ENCODE data around the gene MIP.

MIP gene

DNA sequence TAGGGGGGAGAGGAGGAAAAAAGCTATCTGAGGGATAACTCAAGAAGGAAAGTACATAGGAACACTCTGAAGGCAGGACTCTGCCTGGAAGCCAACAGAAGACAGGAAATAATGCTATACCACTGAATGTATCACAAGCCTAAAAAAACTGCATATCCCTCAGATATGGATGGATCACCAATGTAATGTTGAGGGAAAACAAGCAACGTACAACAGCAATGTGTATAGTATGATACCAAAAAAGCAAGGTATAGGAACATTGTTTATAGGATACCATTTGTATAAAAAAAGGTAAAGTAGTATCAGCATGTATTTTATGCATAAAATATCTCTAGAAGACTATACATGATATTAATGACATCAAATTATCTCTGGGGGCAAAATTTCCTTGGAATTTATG is 30.1 kb upstream of the MIP start:
- H2AFZ ChIP-seq (ENCODE audit: low read length) = no peak overlapping the region

DNA sequence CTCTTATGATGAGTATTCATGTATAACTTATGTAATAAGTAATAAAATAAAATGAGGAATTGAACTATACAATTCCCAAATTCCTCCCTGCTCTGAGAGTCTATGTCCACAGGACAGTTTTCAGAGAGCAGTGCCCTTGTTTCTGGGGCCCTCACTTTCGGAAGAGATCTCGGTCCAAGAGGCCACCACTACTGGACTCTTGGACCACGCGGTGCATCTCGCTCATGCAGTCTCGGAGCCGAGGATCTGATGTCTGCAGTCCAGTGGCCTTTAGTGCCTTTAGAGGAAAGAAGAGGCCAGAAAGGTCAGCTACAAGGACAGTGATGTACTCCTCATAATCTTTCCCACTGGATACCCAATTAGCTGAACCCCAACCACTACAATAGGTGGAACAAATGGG is 25.2 kb upstream of the MIP start:
- Histone ChIP-seq H3K9me3 (ENCODE audit: insufficient read depth, low read depth, low read length) (no peaks in the 10 kb centered on the region), H3K9me2 (replicated peaks; ENCODE audit: low read depth, low read length) (no peaks in the 10 kb centered on the region), H3K4me3 (ENCODE audit: low read length, poor library complexity, severe bottlenecking) (no peak overlapping the region), H3K4me2 (ENCODE audit: low read depth, low read length, poor library complexity, severe bottlenecking) (no peak overlapping the region), H3F3A (ENCODE audit: low read depth) (no peaks in the 10 kb centered on the region), H4K20me1 (ENCODE audit: insufficient read depth, low read length, poor library complexity, severe bottlenecking) (no peaks in the 10 kb centered on the region), H3K27me3 (ENCODE audit: insufficient read depth, low read length, poor library complexity, severe bottlenecking) (no peaks in the 10 kb centered on the region), H3K79me2 (ENCODE audit: insufficient read depth, low read length) (no peaks in the 10 kb centered on the region), H2AFZ (ENCODE audit: low read length) (no peak overlapping the region), H3K36me3 (ENCODE audit: insufficient read depth, low read length) (no peaks in the 10 kb centered on the region), H3K4me1 (ENCODE audit: insufficient read depth, low read length, poor library complexity, severe bottlenecking) (no peaks in the 10 kb centered on the region), H3K9ac (ENCODE audit: low read depth, low read length, poor library complexity, severe bottlenecking) (no peak overlapping the region)
- TF ChIP-seq EZH2phosphoT487 (IDR thresholded peaks at IDR 0.05; ENCODE audit: borderline replicate concordance) = no peak
- TF ChIP-seq, protein P1, sequence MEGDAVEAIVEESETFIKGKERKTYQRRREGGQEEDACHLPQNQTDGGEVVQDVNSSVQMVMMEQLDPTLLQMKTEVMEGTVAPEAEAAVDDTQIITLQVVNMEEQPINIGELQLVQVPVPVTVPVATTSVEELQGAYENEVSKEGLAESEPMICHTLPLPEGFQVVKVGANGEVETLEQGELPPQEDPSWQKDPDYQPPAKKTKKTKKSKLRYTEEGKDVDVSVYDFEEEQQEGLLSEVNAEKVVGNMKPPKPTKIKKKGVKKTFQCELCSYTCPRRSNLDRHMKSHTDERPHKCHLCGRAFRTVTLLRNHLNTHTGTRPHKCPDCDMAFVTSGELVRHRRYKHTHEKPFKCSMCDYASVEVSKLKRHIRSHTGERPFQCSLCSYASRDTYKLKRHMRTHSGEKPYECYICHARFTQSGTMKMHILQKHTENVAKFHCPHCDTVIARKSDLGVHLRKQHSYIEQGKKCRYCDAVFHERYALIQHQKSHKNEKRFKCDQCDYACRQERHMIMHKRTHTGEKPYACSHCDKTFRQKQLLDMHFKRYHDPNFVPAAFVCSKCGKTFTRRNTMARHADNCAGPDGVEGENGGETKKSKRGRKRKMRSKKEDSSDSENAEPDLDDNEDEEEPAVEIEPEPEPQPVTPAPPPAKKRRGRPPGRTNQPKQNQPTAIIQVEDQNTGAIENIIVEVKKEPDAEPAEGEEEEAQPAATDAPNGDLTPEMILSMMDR (conservative IDR thresholded peaks at IDR 0.05; ENCODE audit: low read length) = no peak

More for the DNA sequence above, 30.1 kb upstream of the MIP start:
- H3K4me3 ChIP-seq (ENCODE audit: low read length, poor library complexity, severe bottlenecking) = no peak overlapping the region
- H3K9me2 ChIP-seq (replicated peaks; ENCODE audit: low read depth, low read length) = no peaks in the 10 kb centered on the region
- no peaks in the 10 kb centered on the region for H3K79me2 ChIP-seq (ENCODE audit: insufficient read depth, low read length)
- H3K9ac ChIP-seq (ENCODE audit: low read depth, low read length, poor library complexity, severe bottlenecking) = no peak overlapping the region
- H3K36me3 ChIP-seq (ENCODE audit: insufficient read depth, low read length) = no peaks in the 10 kb centered on the region
- TF ChIP-seq, protein P1 (conservative IDR thresholded peaks at IDR 0.05; ENCODE audit: low read length) = no peak
- TF ChIP-seq EZH2phosphoT487 (IDR thresholded peaks at IDR 0.05; ENCODE audit: borderline replicate concordance) = no peak
- no peaks in the 10 kb centered on the region for H3K27me3 ChIP-seq (ENCODE audit: insufficient read depth, low read length, poor library complexity, severe bottlenecking)
- H3K4me1 ChIP-seq (ENCODE audit: insufficient read depth, low read length, poor library complexity, severe bottlenecking) = no peaks in the 10 kb centered on the region
- H4K20me1 ChIP-seq (ENCODE audit: insufficient read depth, low read length, poor library complexity, severe bottlenecking) = no peaks in the 10 kb centered on the region
- H3K4me2 ChIP-seq (ENCODE audit: low read depth, low read length, poor library complexity, severe bottlenecking) = no peak overlapping the region
- no peaks in the 10 kb centered on the region for H3F3A ChIP-seq (ENCODE audit: low read depth)
- no peaks in the 10 kb centered on the region for H3K9me3 ChIP-seq (ENCODE audit: insufficient read depth, low read depth, low read length)

DNA sequence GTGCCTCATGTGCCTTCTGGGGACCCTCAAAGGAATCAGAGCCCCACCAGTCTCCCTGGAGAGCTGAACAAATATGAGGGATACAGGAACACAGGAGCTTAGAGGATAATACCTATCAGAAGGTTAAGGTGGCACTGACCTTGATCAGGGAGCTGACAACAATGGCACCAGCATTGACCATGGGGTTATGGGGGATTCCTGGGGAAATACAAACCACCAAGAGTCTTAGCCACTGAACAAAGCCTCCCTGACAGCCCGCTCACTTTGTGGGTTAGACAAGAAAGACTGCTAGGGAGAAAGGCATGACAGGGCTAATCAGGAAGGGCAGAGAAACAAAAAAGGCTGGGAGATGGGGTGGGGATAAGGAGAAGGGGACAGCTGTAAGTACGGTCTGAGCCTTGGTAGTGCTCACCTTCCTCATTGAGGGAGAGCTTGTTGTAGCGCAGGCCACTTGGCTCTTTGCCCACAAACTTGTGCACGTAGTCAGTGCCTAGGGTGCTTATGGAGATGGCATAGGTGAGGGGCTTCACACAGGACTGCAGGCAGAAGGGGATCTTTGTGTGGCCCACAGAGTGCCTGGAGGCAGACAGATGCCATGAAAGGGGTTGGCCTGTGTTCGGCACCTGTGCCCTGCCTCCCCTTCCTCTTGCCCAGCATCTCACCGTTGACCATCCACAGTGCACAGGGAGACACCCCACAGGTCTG is 23.2 kb upstream of the MIP start:
- H3K36me3 ChIP-seq (ENCODE audit: insufficient read depth, low read length) = no peaks in the 10 kb centered on the region
- H3K4me1 ChIP-seq (ENCODE audit: insufficient read depth, low read length, poor library complexity, severe bottlenecking) = no peaks in the 10 kb centered on the region
- H3K4me3 ChIP-seq (ENCODE audit: low read length, poor library complexity, severe bottlenecking) = no peak overlapping the region
- TF ChIP-seq, protein P1 (conservative IDR thresholded peaks at IDR 0.05; ENCODE audit: low read length) = no peak
- TF ChIP-seq EZH2phosphoT487 (IDR thresholded peaks at IDR 0.05; ENCODE audit: borderline replicate concordance) = no peak
- no peaks in the 10 kb centered on the region for H3K9me2 ChIP-seq (replicated peaks; ENCODE audit: low read depth, low read length)
- H4K20me1 ChIP-seq (ENCODE audit: insufficient read depth, low read length, poor library complexity, severe bottlenecking) = no peaks in the 10 kb centered on the region
- no peak overlapping the region for H3K9ac ChIP-seq (ENCODE audit: low read depth, low read length, poor library complexity, severe bottlenecking)
- H3K9me3 ChIP-seq (ENCODE audit: insufficient read depth, low read depth, low read length) = no peaks in the 10 kb centered on the region
- H3K27me3 ChIP-seq (ENCODE audit: insufficient read depth, low read length, poor library complexity, severe bottlenecking) = no peaks in the 10 kb centered on the region
- H3F3A ChIP-seq (ENCODE audit: low read depth) = no peaks in the 10 kb centered on the region
- H2AFZ ChIP-seq (ENCODE audit: low read length) = no peak overlapping the region
- H3K79me2 ChIP-seq (ENCODE audit: insufficient read depth, low read length) = no peaks in the 10 kb centered on the region
- H3K4me2 ChIP-seq (ENCODE audit: low read depth, low read length, poor library complexity, severe bottlenecking) = no peak overlapping the region
